Activated T-cell treated with anti-CD3 and anti-CD28 coated beads, Interleukin-2, amount 50 U/mL, for 24 hours (primary cell): ENCODE results near the gene LALBA.

ENCODE experiments used
- DNase-seq: peaks from one replicate; pipeline ENCODE4 v3.0.0-alpha.2; 2020
- H3K27ac Mint-ChIP-seq: 2 replicates; pipeline ENCODE4 v1.8.0; 2020; ENCODE audit warnings: mild to moderate bottlenecking, mixed read lengths
- H3K27me3 Mint-ChIP-seq: 2 replicates; pipeline ENCODE4 v1.8.0; 2020; ENCODE audit warnings: mixed read lengths
- H3K36me3 Mint-ChIP-seq: 2 replicates; pipeline ENCODE4 v1.8.0; 2020; ENCODE audit warnings: low read depth, mixed read lengths
- H3K4me1 Mint-ChIP-seq: 2 replicates; pipeline ENCODE4 v1.8.0; 2020; ENCODE audit warnings: low read depth, mixed read lengths
- H3K4me3 Mint-ChIP-seq: 2 replicates; pipeline ENCODE4 v1.8.0; 2020; ENCODE audit warnings: mild to moderate bottlenecking, moderate library complexity, mixed read lengths
- H3K9me3 Mint-ChIP-seq: 2 replicates; pipeline ENCODE4 v1.8.0; 2020; ENCODE audit warnings: mixed read lengths

Gene LALBA

GRCh38 chr12:48569946-48570345 is at the start of gene LALBA:
TSS of gene LALBA (minus strand) at chr12:48570046. CDS start at chr12:48570020, 26 bp downstream.
- Mint-ChIP-seq H3K27ac (no peak within 1 kb of the TSS), H3K4me1 (no peaks in the 10 kb centered on the region), H3K36me3 (no peaks in the 10 kb centered on the region), H3K4me3 (no peak within 1 kb of the TSS), H3K27me3 (peaks cover 15% of the 10 kb centered on the region), H3K9me3 (no peaks in the 10 kb centered on the region)
- no peak for DNase-seq

- Mint-ChIP-seq H3K27ac (no peak overlapping the region), H3K4me1 (peaks cover 4% of the 10 kb centered on the region), H3K36me3 (no peaks in the 10 kb centered on the region), H3K27me3 (peaks cover 45% of the 10 kb centered on the region), H3K4me3 (no peak overlapping the region), H3K9me3 (peaks cover 7% of the 10 kb centered on the region)
- peak; percentile 70 for DNase-seq
These were observed 48.7 kb upstream of the LALBA start for GRCh38 chr12:48618541-48618940.

GRCh38 chr12:48615681-48616080 is 45.8 kb upstream of the LALBA start:
- peaks cover 50% of the 10 kb centered on the region for H3K27me3 Mint-ChIP-seq

GRCh38 chr12:48613321-48613720 is 43.5 kb upstream of the LALBA start:
- peaks cover 36% of the 10 kb centered on the region for H3K9me3 Mint-ChIP-seq
- peaks cover 44% of the 10 kb centered on the region for H3K27me3 Mint-ChIP-seq
- H3K4me3 Mint-ChIP-seq: no peak overlapping the region
- no peak overlapping the region for H3K27ac Mint-ChIP-seq
- H3K4me1 Mint-ChIP-seq: peaks cover under 1% of the 10 kb centered on the region
- H3K36me3 Mint-ChIP-seq: no peaks in the 10 kb centered on the region
- DNase-seq: no peak

More at GRCh38 chr12:48615681-48616080, 45.8 kb upstream of the LALBA start:
- H3K36me3 Mint-ChIP-seq: no peaks in the 10 kb centered on the region
- peaks cover 4% of the 10 kb centered on the region for H3K4me1 Mint-ChIP-seq
- no peak overlapping the region for H3K4me3 Mint-ChIP-seq
- H3K27ac Mint-ChIP-seq: no peak overlapping the region
- DNase-seq: no peak
- peaks cover 27% of the 10 kb centered on the region for H3K9me3 Mint-ChIP-seq

- Mint-ChIP-seq H3K27ac (no peak overlapping the region), H3K27me3 (no peaks in the 10 kb centered on the region), H3K4me3 (no peak overlapping the region), H3K9me3 (peaks cover 32% of the 10 kb centered on the region), H3K4me1 (peaks cover 3% of the 10 kb centered on the region), H3K36me3 (no peaks in the 10 kb centered on the region)
- DNase-seq: no peak
These were observed 32.5 kb upstream of the LALBA start for GRCh38 chr12:48602192-48602989.

- no peaks in the 10 kb centered on the region for H3K27me3 Mint-ChIP-seq
- no peak for DNase-seq
- peaks cover 3% of the 10 kb centered on the region for H3K4me1 Mint-ChIP-seq
- no peak overlapping the region for H3K4me3 Mint-ChIP-seq
- no peak overlapping the region for H3K27ac Mint-ChIP-seq
- H3K36me3 Mint-ChIP-seq: no peaks in the 10 kb centered on the region
- H3K9me3 Mint-ChIP-seq: peaks cover 23% of the 10 kb centered on the region
These were observed 31.3 kb upstream of the LALBA start for GRCh38 chr12:48601013-48601756.

- DNase-seq: no peak
- Mint-ChIP-seq H3K4me3 (no peak overlapping the region), H3K27ac (no peak overlapping the region), H3K27me3 (peaks cover 1% of the 10 kb centered on the region), H3K9me3 (peaks cover 22% of the 10 kb centered on the region), H3K4me1 (peaks cover 3% of the 10 kb centered on the region), H3K36me3 (no peaks in the 10 kb centered on the region)
These were observed 30.7 kb upstream of the LALBA start for GRCh38 chr12:48600552-48600951.

GRCh38 chr12:48592591-48593086 is 22.8 kb upstream of the LALBA start:
- Mint-ChIP-seq H3K36me3 (no peaks in the 10 kb centered on the region), H3K9me3 (no peaks in the 10 kb centered on the region), H3K27me3 (peaks cover 21% of the 10 kb centered on the region), H3K4me1 (no peaks in the 10 kb centered on the region), H3K4me3 (no peak overlapping the region), H3K27ac (no peak overlapping the region)
- DNase-seq: no peak

GRCh38 chr12:48586361-48586760 is 16.5 kb upstream of the LALBA start:
- Mint-ChIP-seq H3K27me3 (peaks cover 33% of the 10 kb centered on the region), H3K9me3 (no peaks in the 10 kb centered on the region), H3K4me1 (no peaks in the 10 kb centered on the region), H3K27ac (no peak overlapping the region), H3K4me3 (no peak overlapping the region), H3K36me3 (no peaks in the 10 kb centered on the region)
- no peak for DNase-seq

GRCh38 chr12:48583728-48584127 is 13.9 kb upstream of the LALBA start:
- Mint-ChIP-seq H3K9me3 (no peaks in the 10 kb centered on the region), H3K27ac (no peak overlapping the region), H3K27me3 (peaks cover 26% of the 10 kb centered on the region), H3K36me3 (no peaks in the 10 kb centered on the region), H3K4me3 (no peak overlapping the region), H3K4me1 (peaks cover 3% of the 10 kb centered on the region)
- DNase-seq: no peak

GRCh38 chr12:48580831-48581230 is 11.0 kb upstream of the LALBA start:
- no peak overlapping the region for H3K4me3 Mint-ChIP-seq
- H3K27me3 Mint-ChIP-seq: peaks cover 14% of the 10 kb centered on the region
- H3K4me1 Mint-ChIP-seq: peaks cover 3% of the 10 kb centered on the region
- DNase-seq: no peak
- H3K9me3 Mint-ChIP-seq: no peaks in the 10 kb centered on the region
- H3K36me3 Mint-ChIP-seq: no peaks in the 10 kb centered on the region
- no peak overlapping the region for H3K27ac Mint-ChIP-seq

- H3K36me3 Mint-ChIP-seq: no peaks in the 10 kb centered on the region
- H3K27me3 Mint-ChIP-seq: peaks cover 13% of the 10 kb centered on the region
- no peaks in the 10 kb centered on the region for H3K9me3 Mint-ChIP-seq
- no peaks in the 10 kb centered on the region for H3K4me1 Mint-ChIP-seq
- no peak overlapping the region for H3K4me3 Mint-ChIP-seq
- no peak for DNase-seq
- H3K27ac Mint-ChIP-seq: no peak overlapping the region
These were observed 2.5 kb upstream of the LALBA start for GRCh38 chr12:48572326-48572725.

GRCh38 chr12:48567731-48568130 is 2.1 kb downstream of the LALBA start:
- no peaks in the 10 kb centered on the region for H3K4me1 Mint-ChIP-seq
- H3K4me3 Mint-ChIP-seq: no peak overlapping the region
- peaks cover 15% of the 10 kb centered on the region for H3K27me3 Mint-ChIP-seq

GRCh38 chr12:48557919-48558318 is 11.9 kb downstream of the LALBA start:
- no peaks in the 10 kb centered on the region for H3K4me1 Mint-ChIP-seq
- no peak overlapping the region for H3K27ac Mint-ChIP-seq
- no peak for DNase-seq
- H3K9me3 Mint-ChIP-seq: no peaks in the 10 kb centered on the region
- peaks cover 32% of the 10 kb centered on the region for H3K27me3 Mint-ChIP-seq
- no peaks in the 10 kb centered on the region for H3K36me3 Mint-ChIP-seq
- H3K4me3 Mint-ChIP-seq: no peak overlapping the region

More at GRCh38 chr12:48567731-48568130, 2.1 kb downstream of the LALBA start:
- no peak overlapping the region for H3K27ac Mint-ChIP-seq
- H3K36me3 Mint-ChIP-seq: no peaks in the 10 kb centered on the region
- no peaks in the 10 kb centered on the region for H3K9me3 Mint-ChIP-seq
- no peak for DNase-seq

GRCh38 chr12:48556631-48557030 is 13.2 kb downstream of the LALBA start:
- no peak for DNase-seq
- H3K27ac Mint-ChIP-seq: no peak overlapping the region
- no peaks in the 10 kb centered on the region for H3K9me3 Mint-ChIP-seq
- H3K4me3 Mint-ChIP-seq: no peak overlapping the region
- H3K27me3 Mint-ChIP-seq: peaks cover 38% of the 10 kb centered on the region
- no peaks in the 10 kb centered on the region for H3K36me3 Mint-ChIP-seq
- no peaks in the 10 kb centered on the region for H3K4me1 Mint-ChIP-seq
